H7 (cell line): ENCODE results near the gene PSMG4. TPM values are rescaled to one million over a fixed set of nuclear protein-coding genes. Genes with fewer than 3 reads are reported as not detected.

Experiments
- DNase-seq: peaks from one replicate; pipeline ENCODE4 v3.0.0; 2012
- H3K27me3 ChIP-seq: 2 replicates; pipeline ENCODE4 v1.6.0; 2011; ENCODE audit warnings: mild to moderate bottlenecking, low read length; ENCODE audit not compliant: control insufficient read depth, insufficient read depth
- H3K36me3 ChIP-seq: replicated peaks from 2 replicates; pipeline ENCODE4 v1.5.1; 2011; ENCODE audit warnings: low read length; ENCODE audit not compliant: control insufficient read depth, insufficient read depth
- H3K4me3 ChIP-seq: 2 replicates; pipeline ENCODE4 v1.5.1; 2011; ENCODE audit warnings: low read depth, mild to moderate bottlenecking, control low read depth, low read length, moderate library complexity; ENCODE audit not compliant: insufficient read depth
- total RNA-seq: library from RNA; depleted of rRNA; stranded (reverse); fragments of >200 nt; shearing (Covaris generic); gene quantifications from 2 replicates; pipeline ENCODE4 v1.2.3, GENCODE V29; 2014

PSMG4 gene
- total RNA-seq, 1 experiment from 2014 or later: 37.9 TPM

DNA sequence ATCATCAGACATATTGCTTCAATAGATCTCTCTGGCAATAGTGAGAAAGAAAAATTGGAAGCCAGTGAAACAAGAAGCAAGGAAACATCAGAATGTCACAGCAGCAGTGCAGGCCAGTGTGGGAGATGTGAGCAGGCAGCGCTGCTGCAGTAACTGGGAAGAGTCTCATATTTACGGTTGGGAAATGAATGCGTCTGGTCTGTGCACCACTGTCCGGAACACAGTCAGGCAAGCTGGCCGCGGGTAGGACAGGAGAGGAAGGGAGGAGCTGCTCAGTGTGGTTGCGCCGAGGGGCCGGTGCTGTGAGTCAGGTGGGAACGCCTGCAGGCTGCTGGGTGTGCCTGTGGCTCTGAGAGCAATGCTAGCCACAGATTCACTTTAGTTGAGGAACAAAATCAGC, 6.4 kb upstream of the PSMG4 start:
- no peak for DNase-seq
- Histone ChIP-seq H3K27me3 (peaks cover 7% of the 10 kb centered on the region), H3K36me3 (no peaks in the 10 kb centered on the region), H3K4me3 (no peak overlapping the region)

DNA sequence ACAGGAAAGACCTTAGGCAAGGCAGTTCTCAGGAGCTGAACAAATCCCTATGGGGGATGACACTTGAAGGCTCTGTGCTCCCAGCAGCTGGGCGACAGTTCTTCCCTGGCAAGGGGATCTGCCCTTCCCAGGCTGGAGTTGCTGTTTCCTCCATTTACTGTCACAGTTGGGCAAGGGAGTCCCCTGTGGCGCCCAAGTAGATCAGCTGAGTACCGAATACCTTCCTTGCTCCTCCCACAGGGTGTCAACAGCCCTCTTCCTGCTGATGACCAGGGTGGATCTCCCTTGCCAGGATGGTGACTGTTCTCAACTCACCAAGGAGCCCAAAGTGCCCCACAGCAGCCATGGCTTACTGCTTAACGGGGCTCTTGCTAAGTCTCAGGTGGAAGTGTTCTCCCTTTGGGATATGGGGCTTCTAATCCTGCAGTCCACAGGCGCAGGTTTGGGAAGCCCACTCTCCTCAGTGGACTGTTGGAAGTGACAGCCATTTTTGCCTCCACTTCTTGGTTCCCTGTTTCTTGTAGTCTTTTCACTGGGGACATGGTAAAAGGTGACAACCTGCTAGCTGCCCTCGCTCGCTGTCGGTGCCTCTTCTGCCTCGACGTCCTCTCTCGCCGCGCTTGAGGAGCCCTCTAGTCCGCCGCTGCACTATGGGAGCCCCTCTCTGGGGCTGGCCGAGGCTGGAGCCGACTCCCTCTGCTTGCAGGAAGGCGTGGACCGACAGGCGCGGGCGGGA, 5.7 kb upstream of the PSMG4 start:
- peak; percentile 51 for DNase-seq
- no peaks in the 10 kb centered on the region for H3K36me3 ChIP-seq
- H3K4me3 ChIP-seq: no peak overlapping the region
- peaks cover 7% of the 10 kb centered on the region for H3K27me3 ChIP-seq

DNA sequence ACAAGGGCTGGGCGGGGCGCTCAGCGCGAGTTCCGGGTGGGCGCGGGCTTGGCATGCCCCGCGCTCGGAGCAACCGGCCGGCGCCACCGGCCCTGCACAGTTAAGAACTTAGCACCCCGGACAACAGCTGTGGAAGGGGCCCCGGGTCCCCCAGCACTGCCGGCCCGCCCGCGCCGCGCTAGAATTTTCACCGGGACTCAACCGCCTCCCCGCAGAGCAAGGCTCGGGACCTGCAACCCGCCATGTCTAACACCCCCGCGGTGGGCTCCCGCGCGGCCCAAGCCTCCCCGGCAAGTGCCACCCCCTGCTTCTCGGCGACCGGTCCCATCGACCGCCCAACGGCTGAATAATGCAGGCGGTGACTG, 5.2 kb upstream of the PSMG4 start:
- H3K4me3 ChIP-seq: no peak overlapping the region
- DNase-seq: no peak
- H3K36me3 ChIP-seq: no peaks in the 10 kb centered on the region
- peaks cover 7% of the 10 kb centered on the region for H3K27me3 ChIP-seq

DNA sequence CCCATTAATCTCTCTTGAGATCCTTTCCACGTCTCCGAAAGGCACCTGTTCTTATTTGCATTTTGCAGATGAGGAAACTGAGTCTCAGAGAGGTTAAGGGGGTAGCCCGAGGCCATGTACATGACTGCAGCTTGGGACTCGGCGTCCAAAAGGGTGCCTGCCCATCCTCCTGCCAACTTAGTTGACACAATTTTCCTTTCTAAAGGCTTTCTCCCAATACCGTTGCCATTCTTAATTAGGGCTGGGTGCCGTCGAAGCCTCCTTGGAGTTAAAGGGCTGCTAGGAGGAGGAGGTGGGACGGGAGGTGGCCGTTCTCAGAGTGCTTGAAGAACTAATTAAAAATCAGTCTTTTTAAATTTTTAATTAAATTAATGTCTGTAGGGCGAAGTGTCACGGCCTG, 546 bp upstream of the PSMG4 start:
- Histone ChIP-seq H3K4me3 (peak overlapping the region; percentile 30), H3K27me3 (peaks cover 2% of the 10 kb centered on the region; the same call in 1 of the 2 replicates), H3K36me3 (peaks cover 2% of the 10 kb centered on the region)
- no peak for DNase-seq

DNA sequence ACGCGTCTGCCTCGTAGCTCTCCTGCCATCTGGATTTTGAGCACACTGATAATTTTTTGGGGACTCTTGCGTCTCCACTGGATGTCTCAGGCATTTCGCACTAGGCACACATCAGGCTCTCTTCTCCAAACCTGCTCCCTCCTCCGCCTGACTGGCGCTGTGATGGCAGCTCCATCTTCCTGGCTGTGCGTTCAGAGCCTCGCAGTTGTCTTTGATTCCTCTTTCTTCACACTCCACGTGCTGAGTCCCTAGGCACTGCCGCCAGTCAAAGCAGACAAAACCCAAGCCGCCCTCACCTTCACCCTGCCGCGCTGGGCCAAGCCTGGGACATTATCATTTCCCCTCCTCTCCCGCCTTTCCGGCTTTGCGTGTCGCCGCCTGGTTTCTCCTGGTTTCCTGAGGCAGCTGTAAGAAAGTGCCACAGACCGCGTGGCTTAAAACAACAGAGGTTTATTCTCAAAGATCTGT, 778 bp downstream of the PSMG4 start:
- Histone ChIP-seq H3K4me3 (peak overlapping the region; percentile 97), H3K36me3 (peaks cover 11% of the 10 kb centered on the region), H3K27me3 (peaks cover 2% of the 10 kb centered on the region; the same call in 1 of the 2 replicates)
- peak; percentile 71 for DNase-seq

DNA sequence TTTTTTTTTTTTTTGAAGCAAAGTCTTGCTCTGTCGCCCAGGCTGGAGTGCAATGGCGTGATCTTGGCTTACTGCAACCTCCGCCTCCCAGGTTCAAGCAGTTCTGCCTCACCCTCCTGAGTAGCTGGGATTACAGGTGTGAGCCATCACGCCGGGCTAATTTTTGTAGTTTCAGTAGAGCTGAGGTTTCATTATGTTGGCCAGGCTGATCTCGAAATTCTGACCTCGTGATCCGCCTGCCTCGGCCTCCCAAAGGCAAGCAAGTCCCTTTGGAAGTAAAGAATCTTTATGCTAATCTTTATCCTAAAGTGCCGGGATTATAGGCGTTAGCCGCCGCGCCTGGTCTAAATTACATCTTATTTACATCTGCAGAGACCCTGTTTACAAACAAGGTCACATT, 1.5 kb downstream of the PSMG4 start:
- Histone ChIP-seq H3K4me3 (no peak overlapping the region), H3K27me3 (peaks cover 2% of the 10 kb centered on the region; the same call in 1 of the 2 replicates), H3K36me3 (peaks cover 11% of the 10 kb centered on the region)
- DNase-seq: no peak

DNA sequence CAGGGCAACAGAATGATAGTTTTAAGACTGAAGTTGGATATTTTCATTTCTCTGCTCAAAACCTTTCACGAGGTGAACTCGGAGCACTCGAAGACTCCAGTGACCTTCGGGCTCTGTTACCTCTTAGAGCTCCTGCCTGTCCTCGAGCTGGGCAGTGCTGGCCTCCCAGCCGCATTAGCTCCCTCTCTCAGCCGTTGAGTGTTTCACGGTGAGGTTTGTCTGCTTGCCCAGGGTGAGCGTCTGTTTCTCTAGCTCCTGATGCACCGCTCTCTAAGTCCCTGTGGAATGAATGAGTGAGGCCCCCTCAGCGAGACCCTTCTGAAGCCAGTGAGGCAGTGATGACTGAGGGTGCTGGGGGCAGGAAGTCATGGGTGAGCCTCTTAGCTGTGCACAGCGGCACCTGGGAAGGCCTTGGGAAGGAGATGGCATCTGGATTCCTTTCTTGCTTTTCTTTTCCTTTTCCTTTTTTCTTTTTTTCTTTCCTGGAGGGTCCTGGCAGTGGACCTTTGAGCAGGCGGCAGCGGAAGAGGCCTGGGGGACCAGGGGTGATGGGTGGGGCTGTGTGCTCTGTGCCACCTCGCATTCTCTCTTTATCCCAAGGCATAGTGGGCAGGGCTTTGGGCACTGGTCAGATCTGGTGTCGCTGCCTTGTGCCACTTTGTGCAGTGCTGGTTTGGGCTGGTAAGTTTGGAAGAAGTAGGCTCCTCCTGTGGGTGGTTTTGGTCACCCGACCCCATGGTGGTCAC, 2.2 kb downstream of the PSMG4 start:
- peak; percentile 59 for DNase-seq
- peaks cover 11% of the 10 kb centered on the region for H3K36me3 ChIP-seq
- H3K27me3 ChIP-seq: peaks cover 2% of the 10 kb centered on the region; the same call in 1 of the 2 replicates
- no peak overlapping the region for H3K4me3 ChIP-seq

DNA sequence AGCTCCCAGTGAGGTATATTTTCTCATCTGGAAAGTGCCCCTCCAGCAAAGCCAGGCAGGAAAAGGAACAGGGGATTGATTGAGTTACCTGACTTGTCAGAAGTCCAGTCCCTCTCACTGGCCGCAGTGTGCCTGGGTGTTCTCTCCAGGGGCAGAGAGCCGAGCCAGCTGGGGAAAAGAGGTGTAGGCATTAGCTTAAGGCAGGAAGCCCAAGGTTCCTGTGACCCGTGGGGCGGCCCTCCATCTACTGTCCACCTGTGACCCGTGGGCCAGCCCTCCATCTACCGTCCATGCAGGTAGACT, 2.7 kb downstream of the PSMG4 start:
- DNase-seq: no peak
- H3K36me3 ChIP-seq: peaks cover 11% of the 10 kb centered on the region
- peaks cover 2% of the 10 kb centered on the region; the same call in 1 of the 2 replicates for H3K27me3 ChIP-seq
- no peak overlapping the region for H3K4me3 ChIP-seq

DNA sequence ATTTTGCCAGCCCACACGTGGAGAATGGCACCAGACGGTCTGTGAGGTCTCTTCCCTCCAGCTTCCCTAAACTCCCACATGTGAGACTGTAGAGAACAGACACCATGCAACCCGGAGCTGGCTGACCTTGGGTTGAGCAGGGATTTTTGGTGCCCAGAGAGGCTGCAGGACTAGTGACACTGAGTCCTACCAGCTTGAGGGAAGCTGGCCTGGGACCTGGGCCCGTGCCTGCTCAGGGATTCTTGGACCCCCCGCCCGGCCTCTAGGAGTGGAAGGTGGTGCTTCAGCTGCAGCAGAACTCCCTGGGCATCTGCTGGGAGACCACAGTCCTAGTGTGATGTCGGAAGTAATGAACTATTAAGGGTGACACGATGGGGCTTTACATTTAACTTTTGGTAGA, 3.2 kb downstream of the PSMG4 start:
- DNase-seq: peak; percentile 37
- peaks cover 11% of the 10 kb centered on the region for H3K36me3 ChIP-seq

DNA sequence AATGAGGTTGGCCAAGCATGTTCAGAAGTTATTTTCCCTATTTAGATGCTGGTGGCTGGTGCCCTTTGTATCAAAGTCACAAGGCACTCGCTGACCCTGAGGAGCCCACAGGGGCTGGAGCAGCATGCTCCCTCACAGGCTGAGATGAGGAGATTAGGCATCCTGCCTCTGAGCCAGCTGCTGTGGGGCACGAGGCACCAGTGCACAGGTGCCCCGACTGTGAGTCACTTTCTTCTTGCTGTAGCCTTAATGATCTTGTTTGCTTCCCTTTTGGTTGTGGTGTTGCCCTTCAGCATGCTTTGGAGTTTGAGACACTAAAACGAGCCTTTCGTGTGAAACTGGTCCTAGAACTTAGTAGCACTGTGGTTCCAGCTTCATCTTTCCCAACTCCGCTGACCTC, 4.3 kb downstream of the PSMG4 start:
- no peak overlapping the region for H3K4me3 ChIP-seq

More for the DNA sequence above, 3.2 kb downstream of the PSMG4 start:
- Histone ChIP-seq H3K27me3 (peaks cover 2% of the 10 kb centered on the region; the same call in 1 of the 2 replicates), H3K4me3 (no peak overlapping the region)

DNA sequence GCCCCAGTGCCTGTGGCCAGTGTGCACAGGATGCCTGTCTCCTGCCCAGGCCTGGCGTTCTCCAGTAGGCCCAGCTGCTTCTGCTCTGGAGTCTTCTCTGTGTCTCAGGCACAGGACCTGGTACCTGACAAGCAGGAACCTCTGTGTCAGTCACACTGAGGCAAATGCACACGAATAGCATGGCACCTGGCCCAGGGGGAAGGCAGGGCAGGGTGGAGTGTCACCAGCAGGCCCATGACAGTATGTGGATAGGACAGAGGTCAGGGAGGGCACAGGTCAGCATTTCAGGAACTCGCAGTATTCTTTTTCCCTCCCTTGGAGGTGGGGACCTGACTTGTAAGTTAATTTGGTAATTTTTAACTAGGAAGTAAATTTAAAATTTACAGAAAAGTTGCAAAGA, 5.6 kb downstream of the PSMG4 start:
- H3K36me3 ChIP-seq: peaks cover 14% of the 10 kb centered on the region
- H3K4me3 ChIP-seq: no peak overlapping the region
- DNase-seq: no peak

More for the DNA sequence above, 4.3 kb downstream of the PSMG4 start:
- Histone ChIP-seq H3K27me3 (no peaks in the 10 kb centered on the region), H3K36me3 (peaks cover 11% of the 10 kb centered on the region)
- DNase-seq: peak; percentile 43

DNA sequence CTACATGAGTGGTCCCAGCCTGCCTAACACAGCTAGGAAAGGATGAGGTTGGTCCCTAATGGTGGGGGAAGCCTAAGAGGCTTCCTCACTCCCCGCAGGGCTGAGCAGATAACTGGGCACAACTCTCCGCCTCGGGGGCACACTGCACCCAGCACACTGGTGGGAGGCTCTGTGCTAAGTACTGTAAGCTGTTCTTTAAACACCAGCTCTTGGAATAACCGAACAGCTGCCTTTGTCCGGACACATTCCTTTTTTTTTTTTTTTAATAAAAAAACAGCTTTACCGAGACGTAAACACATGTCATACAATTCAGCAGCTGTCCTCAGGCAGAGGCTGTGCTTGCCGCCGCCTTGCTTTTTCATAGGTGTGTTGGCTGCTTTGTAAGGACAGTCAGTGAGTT, 6.9 kb downstream of the PSMG4 start:
- Histone ChIP-seq H3K27me3 (no peaks in the 10 kb centered on the region), H3K4me3 (no peak overlapping the region), H3K36me3 (peaks cover 16% of the 10 kb centered on the region)
- peak; percentile 30 for DNase-seq

More for the DNA sequence above, 5.6 kb downstream of the PSMG4 start:
- no peaks in the 10 kb centered on the region for H3K27me3 ChIP-seq

DNA sequence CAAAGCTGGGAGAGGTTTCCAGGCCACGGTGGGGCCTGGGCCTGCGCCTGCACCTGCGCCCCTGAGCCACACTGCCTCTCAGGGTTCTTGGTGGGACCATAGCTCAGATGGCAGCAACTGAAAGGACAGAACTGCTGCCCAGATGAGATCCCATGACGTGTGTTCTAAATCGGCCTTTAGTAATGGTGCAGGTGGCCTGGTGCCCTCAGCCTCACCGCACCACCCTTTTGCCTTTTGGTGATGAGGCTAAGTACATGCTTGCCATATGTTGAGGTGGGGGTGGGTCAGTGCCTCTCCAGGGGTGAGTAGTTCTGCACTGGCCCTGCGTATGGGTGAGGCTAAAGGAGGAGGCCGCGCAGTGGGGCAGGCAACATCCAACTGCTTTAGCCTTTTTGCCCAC, 7.4 kb downstream of the PSMG4 start:
- peaks cover 19% of the 10 kb centered on the region for H3K36me3 ChIP-seq
- H3K27me3 ChIP-seq: no peaks in the 10 kb centered on the region
- no peak overlapping the region for H3K4me3 ChIP-seq
- DNase-seq: peak; percentile 21

DNA sequence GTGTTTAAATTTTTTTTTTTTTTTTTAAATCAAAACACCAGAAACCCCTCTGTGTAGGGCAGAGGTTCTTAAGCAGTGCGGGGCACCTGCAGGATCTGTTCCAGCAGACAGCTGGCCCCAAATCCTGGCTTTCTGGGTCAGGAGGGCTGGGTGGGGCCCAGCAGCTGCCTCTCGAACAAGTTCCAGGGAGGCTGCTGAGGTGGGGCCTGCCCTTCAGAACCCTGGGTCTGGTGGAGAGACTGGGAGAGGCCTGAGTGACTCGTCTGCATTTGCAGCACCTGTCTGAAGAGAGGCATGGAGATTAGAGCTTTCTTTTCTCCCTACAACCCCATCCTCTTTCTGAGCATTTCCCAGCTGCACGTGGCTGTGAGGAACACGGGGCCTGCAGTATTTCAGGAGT, 8.4 kb downstream of the PSMG4 start:
- Histone ChIP-seq H3K36me3 (peaks cover 25% of the 10 kb centered on the region), H3K27me3 (no peaks in the 10 kb centered on the region), H3K4me3 (no peak overlapping the region)
- peak; percentile 36 for DNase-seq

DNA sequence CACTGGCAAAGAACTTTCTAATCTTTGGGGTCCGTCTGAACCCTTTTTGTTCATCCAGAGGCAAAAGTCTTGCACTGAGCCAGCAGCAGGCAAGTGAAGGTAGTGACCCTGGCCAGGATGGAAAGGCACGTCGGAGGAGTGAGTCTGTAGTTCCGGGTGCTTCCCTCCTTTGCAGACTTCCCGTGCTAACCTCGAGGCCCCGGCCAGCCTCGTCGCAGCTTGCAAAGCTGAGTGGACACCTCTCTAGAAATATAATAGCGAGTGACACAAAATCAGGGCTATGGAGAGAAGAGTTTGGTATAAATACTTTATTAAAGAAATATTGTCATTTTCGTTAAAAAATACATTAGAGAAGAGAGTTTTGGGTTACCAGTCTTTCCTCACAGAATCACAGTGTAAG, 9.9 kb downstream of the PSMG4 start:
- DNase-seq: no peak
- Histone ChIP-seq H3K27me3 (no peaks in the 10 kb centered on the region), H3K4me3 (no peak overlapping the region), H3K36me3 (peaks cover 26% of the 10 kb centered on the region)
